HepG2 (cell line): ENCODE results near the gene LCN1. TPM values are rescaled to one million over a fixed set of nuclear protein-coding genes. Genes with fewer than 3 reads are reported as not detected.

Experiments
- FIP1L1 ChIP-seq: fragments of 200-400 bp; formaldehyde crosslinking; IDR thresholded peaks from 2 replicates; pipeline ENCODE4 v1.6.1; 2018; ENCODE audit warnings: low read depth, mild to moderate bottlenecking, low read length, moderate library complexity, borderline replicate concordance; ENCODE audit not compliant: insufficient read depth
- GABPB1 ChIP-seq: IDR thresholded peaks from 2 replicates; pipeline ENCODE4 v1.6.1; 2016; ENCODE audit warnings: mild to moderate bottlenecking, missing genetic modification reagents, moderate library complexity, missing compliant biosample characterization
- HNRNPK ChIP-seq: fragments of 200-400 bp; formaldehyde crosslinking; IDR thresholded peaks from 2 replicates; pipeline ENCODE4 v1.6.1; 2018; ENCODE audit warnings: low read length, low read depth, moderate library complexity, mild to moderate bottlenecking; ENCODE audit not compliant: poor library complexity, severe bottlenecking
- KDM5B ChIP-seq: sonication (generic); formaldehyde crosslinking; IDR thresholded peaks from 2 replicates; pipeline ENCODE4 v1.4.0; 2020; ENCODE audit warnings: missing genetic modification reagents, mild to moderate bottlenecking, borderline replicate concordance
- MEIS1 ChIP-seq: sonication (generic); formaldehyde crosslinking; IDR thresholded peaks from 2 replicates; pipeline ENCODE4 v1.9.0; 2021; ENCODE audit warnings: mild to moderate bottlenecking, missing genetic modification reagents, moderate library complexity, borderline replicate concordance
- RCOR2 ChIP-seq: IDR thresholded peaks from 2 replicates; pipeline ENCODE4 v1.6.1; 2016; ENCODE audit warnings: missing biosample characterization, missing genetic modification reagents
- RXRB ChIP-seq: IDR thresholded peaks from 2 replicates; pipeline ENCODE4 v1.6.1; 2016; ENCODE audit warnings: borderline replicate concordance, missing genetic modification reagents, missing compliant biosample characterization
- SNAPC4 ChIP-seq: sonication (generic); formaldehyde crosslinking; IDR thresholded peaks from 2 replicates; pipeline ENCODE4 v1.4.0; 2020; ENCODE audit warnings: mild to moderate bottlenecking, missing genetic modification reagents
- ZNF138 ChIP-seq: sonication (generic); formaldehyde crosslinking; IDR thresholded peaks from 2 replicates; pipeline ENCODE4 v1.5.0; 2020; ENCODE audit warnings: mild to moderate bottlenecking, low read depth, missing genetic modification reagents
- ZNF282 ChIP-seq: fragments of 450-650 bp; IDR thresholded peaks from 2 replicates; pipeline ENCODE4 v1.6.1; 2018; ENCODE audit not compliant: partially characterized antibody
- ZNF501 ChIP-seq: sonication (generic); formaldehyde crosslinking; IDR thresholded peaks from 2 replicates; pipeline ENCODE4 v1.5.1; 2020; ENCODE audit warnings: mild to moderate bottlenecking, moderate library complexity, missing genetic modification reagents
- ZNF670 ChIP-seq: sonication (generic); formaldehyde crosslinking; IDR thresholded peaks from 2 replicates; pipeline ENCODE4 v1.8.0; 2022; ENCODE audit warnings: mild to moderate bottlenecking, missing genetic modification reagents, borderline replicate concordance
- polyA plus RNA-seq, 8 experiments: library from polyadenylated mRNA; depleted of rRNA in 3 of 8; stranded (reverse) in 7 of 8; unstranded in 1 of 8; fragments of >200 nt; fragmentation: Illumina TruSeq in 4 of 8; extraction: Trizol in 4 of 8; gene quantifications; 2 replicates each; pipeline versions ENCODE4 v1.2.1 to v1.2.3, GENCODE V29; 2011 to 2016; ENCODE audit warnings: low read depth in 4 of 8, missing spikeins in 1 of 8, mixed read lengths in 1 of 8; ENCODE audit not compliant: insufficient read depth in 1 of 8
- total RNA-seq, 5 experiments: library from RNA; depleted of rRNA; stranded (reverse); fragments of >200 nt; fragmentation: Illumina TruSeq; extraction: Trizol; gene quantifications; 2 replicates each; pipeline ENCODE4 v1.2.3, GENCODE V29; 2016; ENCODE audit warnings: low read depth in 1 of 5
- TF ChIP-seq, protein P1 (sequence below): sonication (generic); formaldehyde crosslinking; IDR thresholded peaks from 2 replicates; pipeline ENCODE4 v1.4.0; 2020; ENCODE audit warnings: missing genetic modification reagents, borderline replicate concordance
- TF ChIP-seq, protein P2 (sequence below), 2 experiments: sonication (generic) in 1 of 2; formaldehyde crosslinking in 1 of 2; IDR thresholded peaks; 2 replicates each; pipeline versions ENCODE4 v1.4.0 to v1.6.1; 2018 to 2020; ENCODE audit warnings: missing genetic modification reagents in 2 of 2, borderline replicate concordance in 1 of 2, low read depth in 1 of 2, mild to moderate bottlenecking in 1 of 2, missing biosample characterization in 1 of 2
- TF ChIP-seq, protein P3 (sequence below), 2 experiments: sonication (generic) in 1 of 2; formaldehyde crosslinking in 1 of 2; IDR thresholded peaks; 2 replicates each; pipeline versions ENCODE4 v1.5.1 to v1.6.1; 2011 to 2020; ENCODE audit warnings: borderline replicate concordance in 1 of 2, low read depth in 1 of 2, low read length in 1 of 2, mild to moderate bottlenecking in 1 of 2, missing genetic modification reagents in 1 of 2, moderate library complexity in 1 of 2

Gene LCN1
- total and polyA plus RNA-seq, 2 of the 13 experiments (the other 11 are each of a cell fraction or from before 2014, with no cell fraction given) = not detected

GRCh38 chr9:135506327-135507103, 14.7 kb upstream of the LCN1 start (continued):
- TF ChIP-seq, protein P1, sequence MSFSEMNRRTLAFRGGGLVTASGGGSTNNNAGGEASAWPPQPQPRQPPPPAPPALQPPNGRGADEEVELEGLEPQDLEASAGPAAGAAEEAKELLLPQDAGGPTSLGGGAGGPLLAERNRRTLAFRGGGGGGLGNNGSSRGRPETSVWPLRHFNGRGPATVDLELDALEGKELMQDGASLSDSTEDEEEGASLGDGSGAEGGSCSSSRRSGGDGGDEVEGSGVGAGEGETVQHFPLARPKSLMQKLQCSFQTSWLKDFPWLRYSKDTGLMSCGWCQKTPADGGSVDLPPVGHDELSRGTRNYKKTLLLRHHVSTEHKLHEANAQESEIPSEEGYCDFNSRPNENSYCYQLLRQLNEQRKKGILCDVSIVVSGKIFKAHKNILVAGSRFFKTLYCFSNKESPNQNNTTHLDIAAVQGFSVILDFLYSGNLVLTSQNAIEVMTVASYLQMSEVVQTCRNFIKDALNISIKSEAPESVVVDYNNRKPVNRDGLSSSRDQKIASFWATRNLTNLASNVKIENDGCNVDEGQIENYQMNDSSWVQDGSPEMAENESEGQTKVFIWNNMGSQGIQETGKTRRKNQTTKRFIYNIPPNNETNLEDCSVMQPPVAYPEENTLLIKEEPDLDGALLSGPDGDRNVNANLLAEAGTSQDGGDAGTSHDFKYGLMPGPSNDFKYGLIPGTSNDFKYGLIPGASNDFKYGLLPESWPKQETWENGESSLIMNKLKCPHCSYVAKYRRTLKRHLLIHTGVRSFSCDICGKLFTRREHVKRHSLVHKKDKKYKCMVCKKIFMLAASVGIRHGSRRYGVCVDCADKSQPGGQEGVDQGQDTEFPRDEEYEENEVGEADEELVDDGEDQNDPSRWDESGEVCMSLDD (CRISPR knock-in tag) = no peak
- TF ChIP-seq, protein P2, sequence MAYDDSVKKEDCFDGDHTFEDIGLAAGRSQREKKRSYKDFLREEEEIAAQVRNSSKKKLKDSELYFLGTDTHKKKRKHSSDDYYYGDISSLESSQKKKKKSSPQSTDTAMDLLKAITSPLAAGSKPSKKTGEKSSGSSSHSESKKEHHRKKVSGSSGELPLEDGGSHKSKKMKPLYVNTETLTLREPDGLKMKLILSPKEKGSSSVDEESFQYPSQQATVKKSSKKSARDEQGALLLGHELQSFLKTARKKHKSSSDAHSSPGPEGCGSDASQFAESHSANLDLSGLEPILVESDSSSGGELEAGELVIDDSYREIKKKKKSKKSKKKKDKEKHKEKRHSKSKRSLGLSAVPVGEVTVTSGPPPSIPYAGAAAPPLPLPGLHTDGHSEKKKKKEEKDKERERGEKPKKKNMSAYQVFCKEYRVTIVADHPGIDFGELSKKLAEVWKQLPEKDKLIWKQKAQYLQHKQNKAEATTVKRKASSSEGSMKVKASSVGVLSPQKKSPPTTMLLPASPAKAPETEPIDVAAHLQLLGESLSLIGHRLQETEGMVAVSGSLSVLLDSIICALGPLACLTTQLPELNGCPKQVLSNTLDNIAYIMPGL (CRISPR knock-in tag; IDR thresholded peaks at IDR 0.05; ENCODE audit: borderline replicate concordance in 1 of 2, low read depth in 1 of 2) = no peak
- TF ChIP-seq FIP1L1 = no peak
- TF ChIP-seq MEIS1 (CRISPR knock-in tag) = no peak
- TF ChIP-seq ZNF282 = no peak
- TF ChIP-seq ZNF138 (CRISPR knock-in tag) = no peak
- TF ChIP-seq GABPB1 (CRISPR knock-in tag) = peak; percentile 63; the same call in 1 of the 2 replicates
- no peak for TF ChIP-seq RCOR2 (CRISPR knock-in tag)
- TF ChIP-seq, protein P3, sequence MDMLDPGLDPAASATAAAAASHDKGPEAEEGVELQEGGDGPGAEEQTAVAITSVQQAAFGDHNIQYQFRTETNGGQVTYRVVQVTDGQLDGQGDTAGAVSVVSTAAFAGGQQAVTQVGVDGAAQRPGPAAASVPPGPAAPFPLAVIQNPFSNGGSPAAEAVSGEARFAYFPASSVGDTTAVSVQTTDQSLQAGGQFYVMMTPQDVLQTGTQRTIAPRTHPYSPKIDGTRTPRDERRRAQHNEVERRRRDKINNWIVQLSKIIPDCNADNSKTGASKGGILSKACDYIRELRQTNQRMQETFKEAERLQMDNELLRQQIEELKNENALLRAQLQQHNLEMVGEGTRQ (IDR thresholded peaks at IDR 0.05; ENCODE audit: low read depth, low read length) = no peak
- TF ChIP-seq, protein P3 (CRISPR knock-in tag; IDR thresholded peaks at IDR 0.05; ENCODE audit: borderline replicate concordance) = no peak
- no peak for TF ChIP-seq ZNF670 (CRISPR knock-in tag)
- no peak for TF ChIP-seq HNRNPK
- no peak for TF ChIP-seq KDM5B (CRISPR knock-in tag)
- TF ChIP-seq RXRB = no peak
- no peak for TF ChIP-seq ZNF501 (CRISPR knock-in tag)
- no peak for TF ChIP-seq SNAPC4 (CRISPR knock-in tag)
